Breast epithelium (tissue), 3 donors: Measurements from ENCODE around the gene ZBED4.

ENCODE experiments used
- POLR2A ChIP-seq: fragments of 450-650 bp; IDR thresholded peaks from one replicate; pipeline ENCODE4 v1.6.1; 2016; ENCODE audit warnings: antibody characterized with exemption, mild to moderate bottlenecking, moderate library complexity
- POLR2AphosphoS5 ChIP-seq, 3 donors: sonication (generic); formaldehyde crosslinking; IDR thresholded peaks; one replicate each; pipeline ENCODE4 v1.6.1; 2017; ENCODE audit warnings: antibody characterized with exemption in 3 of 3
- TF ChIP-seq, protein P1 (sequence below), 3 donors: fragments of 450-650 bp; IDR thresholded peaks; one replicate each; pipeline ENCODE4 v1.5.1; 2016 to 2017; ENCODE audit warnings: antibody characterized with exemption in 3 of 3, mild to moderate bottlenecking in 3 of 3, moderate library complexity in 3 of 3

DNA sequence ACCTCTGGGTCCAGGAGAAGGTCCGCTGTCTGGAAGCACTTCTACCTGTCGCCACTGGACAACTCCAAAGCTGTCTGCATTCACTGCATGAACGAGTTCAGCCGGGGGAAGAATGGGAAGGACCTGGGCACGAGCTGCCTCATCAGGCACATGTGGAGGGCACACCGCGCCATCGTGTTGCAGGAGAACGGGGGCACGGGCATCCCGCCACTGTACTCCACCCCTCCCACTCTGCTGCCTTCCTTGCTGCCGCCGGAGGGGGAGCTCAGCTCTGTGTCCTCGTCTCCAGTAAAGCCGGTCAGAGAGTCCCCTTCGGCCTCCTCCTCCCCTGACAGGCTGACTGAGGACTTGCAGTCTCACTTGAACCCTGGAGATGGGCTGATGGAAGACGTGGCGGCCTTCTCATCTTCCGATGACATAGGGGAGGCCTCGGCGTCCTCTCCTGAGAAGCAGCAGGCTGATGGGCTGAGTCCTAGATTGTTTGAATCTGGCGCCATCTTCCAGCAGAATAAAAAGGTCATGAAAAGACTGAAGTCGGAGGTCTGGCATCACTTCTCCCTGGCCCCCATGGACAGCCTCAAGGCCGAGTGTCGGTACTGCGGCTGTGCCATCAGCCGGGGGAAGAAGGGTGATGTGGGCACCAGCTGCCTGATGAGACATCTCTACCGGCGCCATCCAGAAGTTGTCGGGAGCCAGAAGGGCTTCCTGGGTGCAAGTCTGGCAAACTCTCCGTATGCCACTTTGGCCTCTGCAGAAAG, 31.0 kb downstream of the ZBED4 start:
- TF ChIP-seq, protein P1, sequence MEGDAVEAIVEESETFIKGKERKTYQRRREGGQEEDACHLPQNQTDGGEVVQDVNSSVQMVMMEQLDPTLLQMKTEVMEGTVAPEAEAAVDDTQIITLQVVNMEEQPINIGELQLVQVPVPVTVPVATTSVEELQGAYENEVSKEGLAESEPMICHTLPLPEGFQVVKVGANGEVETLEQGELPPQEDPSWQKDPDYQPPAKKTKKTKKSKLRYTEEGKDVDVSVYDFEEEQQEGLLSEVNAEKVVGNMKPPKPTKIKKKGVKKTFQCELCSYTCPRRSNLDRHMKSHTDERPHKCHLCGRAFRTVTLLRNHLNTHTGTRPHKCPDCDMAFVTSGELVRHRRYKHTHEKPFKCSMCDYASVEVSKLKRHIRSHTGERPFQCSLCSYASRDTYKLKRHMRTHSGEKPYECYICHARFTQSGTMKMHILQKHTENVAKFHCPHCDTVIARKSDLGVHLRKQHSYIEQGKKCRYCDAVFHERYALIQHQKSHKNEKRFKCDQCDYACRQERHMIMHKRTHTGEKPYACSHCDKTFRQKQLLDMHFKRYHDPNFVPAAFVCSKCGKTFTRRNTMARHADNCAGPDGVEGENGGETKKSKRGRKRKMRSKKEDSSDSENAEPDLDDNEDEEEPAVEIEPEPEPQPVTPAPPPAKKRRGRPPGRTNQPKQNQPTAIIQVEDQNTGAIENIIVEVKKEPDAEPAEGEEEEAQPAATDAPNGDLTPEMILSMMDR (IDR thresholded peaks at IDR 0.05) = no peak
- TF ChIP-seq POLR2AphosphoS5 (IDR thresholded peaks at IDR 0.05) = no peak
- no peak for TF ChIP-seq POLR2A
